SK-N-SH (cell line): ENCODE data around the gene RMDN3. TPM values are rescaled to one million over a fixed set of nuclear protein-coding genes. Genes with fewer than 3 reads are reported as not detected.

Source experiments
- CTCF ChIA-PET: fragments of 300-600, 350-600 bp; formaldehyde crosslinking; extraction: SDS; loops from one replicate; lab custom pipeline; 2021; lab: Yijun Ruan, JAX
- POLR2A ChIA-PET: fragments of 350-600 bp; sonication (Branson Sonifier 250); formaldehyde crosslinking; extraction: SDS; loops from one replicate; lab custom pipeline; 2020; ENCODE audit warnings: antibody characterized with exemption, inconsistent platforms; lab: Yijun Ruan, JAX
- DNase-seq: peaks from one replicate; pipeline ENCODE4 v3.0.0; 2012
- H2AFZ ChIP-seq: fragments of 200-600 bp; sonication (generic); 2 replicates; pipeline ENCODE4 v1.8.1; 2016; ENCODE audit warnings: antibody characterized with exemption, mild to moderate bottlenecking, low read depth
- H3F3A ChIP-seq: fragments of 200-600 bp; sonication (generic); replicated peaks from 2 replicates; pipeline ENCODE3; 2016; ENCODE audit warnings: antibody characterized with exemption, mild to moderate bottlenecking; ENCODE audit not compliant: insufficient read depth
- H3K27ac ChIP-seq, 2 experiments: fragments of 200-500 bp in 1 of 2; fragments of 200-600 bp in 1 of 2; sonication (Bioruptor generic) in 1 of 2; sonication (generic), shearing (Covaris generic) in 1 of 2; 2 replicates each; pipeline versions ENCODE4 v1.5.1 to v1.6.1; 2014 to 2016; ENCODE audit warnings: low read depth in 2 of 2, inconsistent platforms in 1 of 2, low read length in 1 of 2, mild to moderate bottlenecking in 1 of 2, mixed read lengths in 1 of 2
- H3K27me3 ChIP-seq: fragments of 200-600 bp; sonication (generic), shearing (Covaris generic); 2 replicates; pipeline ENCODE4 v1.6.1; 2016; ENCODE audit warnings: mixed run types; ENCODE audit not compliant: insufficient read depth
- H3K36me3 ChIP-seq, 2 experiments: fragments of 200-500 bp in 1 of 2; fragments of 200-600 bp in 1 of 2; sonication (Bioruptor generic) in 1 of 2; sonication (generic) in 1 of 2; replicated peaks in 1 of 2; 2 replicates each; pipeline versions ENCODE3 to v1.5.1; 2014 to 2016; ENCODE audit warnings: low read length in 1 of 2, mild to moderate bottlenecking in 1 of 2; ENCODE audit not compliant: insufficient read depth in 2 of 2, control insufficient read depth in 1 of 2
- H3K4me1 ChIP-seq, 2 experiments: fragments of 200-500 bp in 1 of 2; fragments of 200-600 bp in 1 of 2; sonication (Bioruptor generic) in 1 of 2; sonication (generic), shearing (Covaris generic) in 1 of 2; 2 replicates each; pipeline versions ENCODE4 v1.5.1 to v1.6.1; 2014 to 2016; ENCODE audit warnings: low read depth in 1 of 2, low read length in 1 of 2, mixed run types in 1 of 2; ENCODE audit not compliant: insufficient read depth in 2 of 2, control insufficient read depth in 1 of 2
- H3K4me2 ChIP-seq: fragments of 200-600 bp; sonication (generic), shearing (Covaris generic); 2 replicates; pipeline ENCODE4 v1.6.1; 2017; ENCODE audit warnings: mixed run types
- H3K4me3 ChIP-seq, 2 experiments: fragments of 200-500 bp in 1 of 2; fragments of 200-600 bp in 1 of 2; sonication (Bioruptor generic) in 1 of 2; sonication (generic), shearing (Covaris generic) in 1 of 2; 2 replicates each; pipeline versions ENCODE4 v1.5.1 to v1.8.1; 2014 to 2016; ENCODE audit warnings: low read depth in 2 of 2, inconsistent platforms in 1 of 2, low read length in 1 of 2, mild to moderate bottlenecking in 1 of 2, mixed read lengths in 1 of 2, moderate library complexity in 1 of 2
- H3K79me2 ChIP-seq: fragments of 200-600 bp; sonication (generic); 2 replicates; pipeline ENCODE4 v1.8.1; 2017; ENCODE audit warnings: mild to moderate bottlenecking; ENCODE audit not compliant: insufficient read depth
- H3K9ac ChIP-seq: fragments of 200-600 bp; sonication (generic); 2 replicates; pipeline ENCODE4 v1.6.1; 2017; ENCODE audit warnings: mixed run types
- H3K9me2 ChIP-seq: fragments of 200-600 bp; sonication (generic); 2 replicates; pipeline ENCODE4 v1.6.1; 2017; ENCODE audit warnings: mixed run types
- H3K9me3 ChIP-seq: fragments of 200-600 bp; sonication (generic); 2 replicates; pipeline ENCODE4 v1.6.1; 2017; ENCODE audit warnings: mixed run types, mild to moderate bottlenecking, moderate library complexity
- H4K20me1 ChIP-seq: fragments of 200-600 bp; sonication (generic); 2 replicates; pipeline ENCODE4 v1.6.1; 2017; ENCODE audit warnings: mild to moderate bottlenecking, mixed run types; ENCODE audit not compliant: insufficient read depth
- CHD2 ChIP-seq: fragments of 150-350 bp; IDR thresholded peaks from 2 replicates; pipeline ENCODE4 v1.6.1; 2018; ENCODE audit warnings: low read length; ENCODE audit not compliant: partially characterized antibody
- CTCF ChIP-seq: fragments of 200-600 bp; sonication (generic); IDR thresholded peaks from 2 replicates; pipeline ENCODE4 v1.6.1; 2017; ENCODE audit warnings: antibody characterized with exemption, mild to moderate bottlenecking, moderate library complexity
- ELF1 ChIP-seq: IDR thresholded peaks from 2 replicates; pipeline ENCODE4 v1.4.0; 2012
- FOXM1 ChIP-seq: IDR thresholded peaks from 2 replicates; pipeline ENCODE4 v1.4.0; 2012; ENCODE audit warnings: low read depth, mild to moderate bottlenecking
- GABPA ChIP-seq: IDR thresholded peaks from 2 replicates; pipeline ENCODE4 v1.4.0; 2012; ENCODE audit warnings: low read depth, mild to moderate bottlenecking
- IRF3 ChIP-seq: fragments of 150-350 bp; IDR thresholded peaks from 2 replicates; pipeline ENCODE4 v1.6.1; 2016; ENCODE audit warnings: mild to moderate bottlenecking, low read depth, low read length
- JUND ChIP-seq: IDR thresholded peaks from 2 replicates; pipeline ENCODE4 v1.4.0; 2012
- MAX ChIP-seq: IDR thresholded peaks from 2 replicates; pipeline ENCODE4 v1.4.0; 2012; ENCODE audit warnings: low read depth
- NRF1 ChIP-seq: IDR thresholded peaks from 2 replicates; pipeline ENCODE4 v1.6.1; 2012; ENCODE audit warnings: low read depth, mild to moderate bottlenecking, low read length
- RAD21 ChIP-seq: IDR thresholded peaks from 2 replicates; pipeline ENCODE4 v1.6.1; 2012; ENCODE audit warnings: mild to moderate bottlenecking, low read length
- REST ChIP-seq: IDR thresholded peaks from 2 replicates; pipeline ENCODE4 v1.6.1; 2012; ENCODE audit warnings: mild to moderate bottlenecking, low read depth, low read length, moderate library complexity
- RFX5 ChIP-seq: IDR thresholded peaks from 2 replicates; pipeline ENCODE4 v1.6.1; 2012; ENCODE audit warnings: mild to moderate bottlenecking, improper control_type of control experiment, low read length
- SIN3A ChIP-seq: IDR thresholded peaks from 2 replicates; pipeline ENCODE4 v1.6.1; 2012; ENCODE audit warnings: low read depth, mild to moderate bottlenecking, low read length, moderate library complexity, borderline replicate concordance
- TCF12 ChIP-seq: IDR thresholded peaks from 2 replicates; pipeline ENCODE4 v1.4.0; 2012
- USF1 ChIP-seq: IDR thresholded peaks from 2 replicates; pipeline ENCODE4 v1.4.0; 2012; ENCODE audit warnings: low read depth, borderline replicate concordance
- WGBS: methylation state at CpG from one replicate; pipeline ENCODE4 v1.1.6; 2017; ENCODE audit warnings: low lambda C conversion rate; 5-methylcytosine and 5-hydroxymethylcytosine counted together
- polyA plus RNA-seq, 3 experiments: library from polyadenylated mRNA; depleted of rRNA; stranded (reverse); fragments of >200 nt; gene quantifications; 2 replicates each; pipeline ENCODE4 v1.2.3, GENCODE V29; 2012

Gene RMDN3
- polyA plus RNA-seq, 1 of the 3 experiments (the other 2 are of a cell fraction) = 33.0 TPM

GRCh38 chr15:40764629-40765103 is 9.6 kb upstream of the RMDN3 start:
- TF ChIP-seq FOXM1 (no peak), CHD2 (no peak), CTCF (no peak), RFX5 (no peak), REST (no peak), SIN3A (no peak), IRF3 (no peak), ELF1 (no peak), MAX (no peak), NRF1 (no peak), USF1 (no peak), TCF12 (no peak), GABPA (no peak), RAD21 (no peak), JUND (no peak)

More at GRCh38 chr15:40764629-40765103, 9.6 kb upstream of the RMDN3 start:
- Histone ChIP-seq H3K79me2 (no peaks in the 10 kb centered on the region), H3K36me3 (peaks cover 0 to 4% of the 10 kb centered on the region in 2 experiments), H3K4me1 (peaks cover 38 to 59% of the 10 kb centered on the region in 2 experiments; a peak in 3 of 4 replicates), H3F3A (peaks cover 12% of the 10 kb centered on the region), H3K4me3 (no peak overlapping the region), H4K20me1 (no peaks in the 10 kb centered on the region), H3K4me2 (no peak overlapping the region), H3K27me3 (no peaks in the 10 kb centered on the region), H2AFZ (no peak overlapping the region), H3K9ac (no peak overlapping the region), H3K27ac (peak overlapping the region in 1 of 2 experiments; percentile 34; a peak in 1 of 4 replicates), H3K9me2 (no peaks in the 10 kb centered on the region), H3K9me3 (no peaks in the 10 kb centered on the region)
- ChIA-PET CTCF (interaction anchor here (1.4 to 31.8 kb wide), 3 partner anchors 18 to 109 kb away, joined by 5 to 555 read pairs (median 118); partner anchors contain the start of genes RHOV and RMDN3), POLR2A (no interaction called here)
- WGBS = 95% methylated on average over 8 of the region's 8 CpGs
- DNase-seq = no peak
